Measurements from ENCODE around the gene GATAD2B. TPM values are rescaled to one million over a fixed set of nuclear protein-coding genes. Genes with fewer than 3 reads are reported as not detected.
A peak's percentile ranks its signal among the peaks of the same experiment; 100 is the strongest.

The GATAD2B gene
- total RNA-seq, 1 experiment from 2014 or later = 4.6 TPM

GRCh38 chr1:153958961-153959260, 36.1 kb upstream of the GATAD2B start:
- Histone ChIP-seq H3K27me3 (replicated peaks) (no peaks in the 10 kb centered on the region), H3K36me3 (peaks cover 37% of the 10 kb centered on the region), H3K27ac (no peak overlapping the region), H3K9me3 (replicated peaks) (no peaks in the 10 kb centered on the region), H3K4me3 (peak overlapping the region; percentile 81; the same call in 1 of the 2 replicates), H3K4me1 (replicated peaks) (peaks cover 23% of the 10 kb centered on the region)
- no peak for DNase-seq (ENCODE audit: low read depth in 1 of 2, low spot score in 2 of 2)

GRCh38 chr1:153958111-153958960, 35.6 kb upstream of the GATAD2B start, which contains the start of gene CRTC2:
CRTC2 (minus strand) TSS chr1:153958612; CDS start chr1:153958497, 115 bp downstream.
- Histone ChIP-seq H3K36me3 (peaks cover 43% of the 10 kb centered on the region), H3K9me3 (replicated peaks) (no peaks in the 10 kb centered on the region), H3K4me1 (replicated peaks) (peaks cover 20% of the 10 kb centered on the region), H3K27ac (peak within 1 kb of the TSS; percentile 19; the same call in 1 of the 2 replicates), H3K27me3 (replicated peaks) (no peaks in the 10 kb centered on the region), H3K4me3 (peak within 1 kb of the TSS; percentile 81)
- peak; percentile 96 to 99 for DNase-seq (ENCODE audit: low read depth in 1 of 2, low spot score in 2 of 2)

- Histone ChIP-seq H3K36me3 (peaks cover 47% of the 10 kb centered on the region), H3K4me1 (replicated peaks) (peaks cover 20% of the 10 kb centered on the region), H3K27me3 (replicated peaks) (no peaks in the 10 kb centered on the region), H3K4me3 (peak overlapping the region; percentile 81), H3K9me3 (replicated peaks) (no peaks in the 10 kb centered on the region), H3K27ac (no peak overlapping the region)
- peak in 1 of 2 experiments; percentile 45 for DNase-seq (ENCODE audit: low read depth in 1 of 2, low spot score in 2 of 2)
Measured at GRCh38 chr1:153957744-153958110, 35.0 kb upstream of the GATAD2B start.

GRCh38 chr1:153956997-153957715, 34.4 kb upstream of the GATAD2B start:
- Histone ChIP-seq H3K36me3 (peaks cover 53% of the 10 kb centered on the region), H3K27me3 (replicated peaks) (no peaks in the 10 kb centered on the region), H3K9me3 (replicated peaks) (no peaks in the 10 kb centered on the region), H3K4me3 (peak overlapping the region; percentile 81), H3K27ac (no peak overlapping the region), H3K4me1 (replicated peaks) (peaks cover 15% of the 10 kb centered on the region)
- no peak for DNase-seq (ENCODE audit: low read depth in 1 of 2, low spot score in 2 of 2)

DNA sequence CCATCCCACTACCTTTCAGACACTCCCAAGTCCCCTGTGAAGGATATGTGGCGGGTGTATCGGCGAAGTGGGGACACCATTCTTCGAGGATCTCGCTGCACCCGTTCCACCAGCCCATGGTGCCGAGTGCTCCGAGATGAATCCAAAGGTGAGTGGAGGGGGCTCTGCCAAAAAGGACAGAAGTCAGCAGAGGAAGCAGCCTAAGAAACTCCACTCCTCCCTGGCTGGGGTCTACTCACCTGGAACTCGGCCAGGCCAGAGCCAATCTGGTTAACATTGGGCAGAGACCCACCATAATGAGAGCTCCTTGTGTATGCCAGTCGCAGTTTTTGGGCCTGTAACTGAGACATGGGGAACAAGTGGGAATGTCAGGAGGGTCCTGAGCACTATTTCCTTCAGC, 32.1 kb upstream of the GATAD2B start:
- no peak for DNase-seq (ENCODE audit: low read depth in 1 of 2, low spot score in 2 of 2)
- peaks cover 54% of the 10 kb centered on the region for H3K36me3 ChIP-seq

GRCh38 chr1:153953859-153954365, 31.1 kb upstream of the GATAD2B start:
- Histone ChIP-seq H3K9me3 (replicated peaks) (no peaks in the 10 kb centered on the region), H3K36me3 (peaks cover 54% of the 10 kb centered on the region), H3K27me3 (replicated peaks) (no peaks in the 10 kb centered on the region), H3K4me1 (replicated peaks) (peaks cover 9% of the 10 kb centered on the region; the same call in 1 of the 2 replicates), H3K27ac (no peak overlapping the region), H3K4me3 (no peak overlapping the region)
- DNase-seq (ENCODE audit: low read depth in 1 of 2, low spot score in 2 of 2) = peak in 1 of 2 experiments; percentile 36

More for the DNA sequence above, 32.1 kb upstream of the GATAD2B start:
- no peaks in the 10 kb centered on the region for H3K9me3 ChIP-seq (replicated peaks)
- no peak overlapping the region for H3K4me3 ChIP-seq
- no peak overlapping the region for H3K27ac ChIP-seq
- H3K4me1 ChIP-seq (replicated peaks) = peaks cover 11% of the 10 kb centered on the region; the same call in 1 of the 2 replicates
- no peaks in the 10 kb centered on the region for H3K27me3 ChIP-seq (replicated peaks)

DNA sequence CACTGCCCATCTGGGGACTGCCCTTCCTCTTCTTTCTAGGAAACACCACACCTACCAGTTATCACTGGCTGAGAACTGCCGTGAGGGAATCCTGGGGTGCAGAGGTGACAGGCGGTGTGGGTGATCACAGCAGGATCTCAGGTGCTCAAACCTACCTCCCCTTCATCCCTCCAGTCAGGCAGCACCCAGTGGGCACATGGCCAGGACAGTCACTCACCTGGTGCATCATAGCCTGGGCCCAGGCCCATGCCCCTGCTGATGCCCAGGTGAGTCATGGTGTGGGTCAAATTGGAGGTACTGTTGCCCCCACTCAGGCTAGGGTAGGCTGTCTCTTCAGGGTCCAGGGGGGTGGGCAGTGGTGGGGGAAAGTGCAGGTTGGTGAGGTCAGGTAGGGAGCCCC, 29.0 kb upstream of the GATAD2B start:
- no peak overlapping the region for H3K27ac ChIP-seq
- peaks cover 68% of the 10 kb centered on the region for H3K36me3 ChIP-seq
- no peak overlapping the region for H3K4me3 ChIP-seq

GRCh38 chr1:153951183-153951582, 28.4 kb upstream of the GATAD2B start:
- Histone ChIP-seq H3K27me3 (replicated peaks) (no peaks in the 10 kb centered on the region), H3K9me3 (replicated peaks) (peaks cover 2% of the 10 kb centered on the region; the same call in 1 of the 2 replicates), H3K4me1 (replicated peaks) (peaks cover 6% of the 10 kb centered on the region), H3K4me3 (no peak overlapping the region), H3K36me3 (peaks cover 74% of the 10 kb centered on the region), H3K27ac (no peak overlapping the region)
- no peak for DNase-seq (ENCODE audit: low read depth in 1 of 2, low spot score in 2 of 2)

More for the DNA sequence above, 29.0 kb upstream of the GATAD2B start:
- DNase-seq (ENCODE audit: low read depth in 1 of 2, low spot score in 2 of 2) = no peak
- Histone ChIP-seq H3K9me3 (replicated peaks) (no peaks in the 10 kb centered on the region), H3K27me3 (replicated peaks) (no peaks in the 10 kb centered on the region), H3K4me1 (replicated peaks) (peaks cover 4% of the 10 kb centered on the region)

- H3K36me3 ChIP-seq = peaks cover 81% of the 10 kb centered on the region
- H3K27me3 ChIP-seq (replicated peaks) = no peaks in the 10 kb centered on the region
- H3K4me1 ChIP-seq (replicated peaks) = peaks cover 23% of the 10 kb centered on the region
- peak within 1 kb of the TSS; percentile 71 for H3K27ac ChIP-seq
- H3K4me3 ChIP-seq = peak within 1 kb of the TSS; percentile 100
- peaks cover 6% of the 10 kb centered on the region for H3K9me3 ChIP-seq (replicated peaks)
- DNase-seq (ENCODE audit: low read depth in 1 of 2, low spot score in 2 of 2) = peak; percentile 63 to 82
Measured at GRCh38 chr1:153946622-153947241, 24.0 kb upstream of the GATAD2B start, which contains the start of gene DENND4B. DENND4B (minus strand) TSS chr1:153946718; CDS start chr1:153944374, 2,344 bp downstream.

- H3K4me3 ChIP-seq = peak overlapping the region; percentile 100
- peaks cover 23% of the 10 kb centered on the region for H3K4me1 ChIP-seq (replicated peaks)
- peaks cover 6% of the 10 kb centered on the region for H3K9me3 ChIP-seq (replicated peaks)
- peak overlapping the region; percentile 71 for H3K27ac ChIP-seq
- peak; percentile 69 to 70 for DNase-seq (ENCODE audit: low read depth in 1 of 2, low spot score in 2 of 2)
- no peaks in the 10 kb centered on the region for H3K27me3 ChIP-seq (replicated peaks)
- peaks cover 81% of the 10 kb centered on the region for H3K36me3 ChIP-seq
Measured at GRCh38 chr1:153945795-153946621, 23.2 kb upstream of the GATAD2B start.

- H3K4me1 ChIP-seq (replicated peaks) = peaks cover 23% of the 10 kb centered on the region
Measured at GRCh38 chr1:153945131-153945794, 22.5 kb upstream of the GATAD2B start.

GRCh38 chr1:153944827-153945117, 22.0 kb upstream of the GATAD2B start:
- Histone ChIP-seq H3K4me3 (no peak overlapping the region), H3K4me1 (replicated peaks) (peaks cover 23% of the 10 kb centered on the region), H3K27me3 (replicated peaks) (no peaks in the 10 kb centered on the region), H3K36me3 (peaks cover 81% of the 10 kb centered on the region), H3K9me3 (replicated peaks) (peaks cover 6% of the 10 kb centered on the region), H3K27ac (no peak overlapping the region)
- no peak for DNase-seq (ENCODE audit: low read depth in 1 of 2, low spot score in 2 of 2)

More at GRCh38 chr1:153945131-153945794, 22.5 kb upstream of the GATAD2B start:
- Histone ChIP-seq H3K4me3 (peak overlapping the region; percentile 100), H3K27ac (peak overlapping the region; percentile 71), H3K27me3 (replicated peaks) (no peaks in the 10 kb centered on the region), H3K36me3 (peaks cover 80% of the 10 kb centered on the region), H3K9me3 (replicated peaks) (peaks cover 6% of the 10 kb centered on the region)
- no peak for DNase-seq (ENCODE audit: low read depth in 1 of 2, low spot score in 2 of 2)

Data from SJSA1 (cell line).